ENCODE data around the gene GLCCI1.

The GLCCI1 gene

DNA sequence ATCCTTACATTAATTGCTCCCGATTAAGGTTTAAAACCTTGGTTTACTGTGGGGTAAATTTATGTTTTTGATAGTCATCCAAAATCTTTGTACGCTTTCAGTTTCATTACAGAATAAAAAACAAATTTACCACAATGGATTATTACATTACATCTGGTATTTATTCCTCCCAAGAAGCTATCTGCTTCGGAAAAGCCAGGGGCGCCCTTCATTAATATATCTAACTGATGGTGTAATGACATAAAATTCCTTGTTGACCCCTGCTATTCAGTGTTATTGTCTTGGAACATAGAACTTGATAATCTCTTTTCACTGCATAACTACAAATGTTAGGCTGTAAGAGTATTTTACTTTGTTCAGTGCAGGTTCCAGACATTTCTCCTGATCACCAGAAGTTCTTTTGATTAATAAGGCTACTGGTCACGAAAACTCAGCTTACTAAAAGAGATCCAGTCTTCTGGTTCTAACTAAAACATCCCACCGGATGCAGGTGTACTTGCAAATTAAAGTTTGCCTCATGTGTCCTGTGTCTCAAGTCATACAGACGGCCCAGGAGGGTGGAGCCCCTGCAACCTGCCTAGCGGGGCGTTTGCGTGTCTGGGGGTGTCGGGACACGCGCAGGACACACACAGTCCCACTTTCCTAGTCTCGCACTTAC, 581 bp upstream of the GLCCI1 start:
- Histone ChIP-seq H3K27ac (peak overlapping the region; percentile 58 to 97), H3K4me3 (peak overlapping the region; percentile 95)
- DNase-seq (ENCODE audit: low spot score) = no peak
- TF ChIP-seq, protein P1, sequence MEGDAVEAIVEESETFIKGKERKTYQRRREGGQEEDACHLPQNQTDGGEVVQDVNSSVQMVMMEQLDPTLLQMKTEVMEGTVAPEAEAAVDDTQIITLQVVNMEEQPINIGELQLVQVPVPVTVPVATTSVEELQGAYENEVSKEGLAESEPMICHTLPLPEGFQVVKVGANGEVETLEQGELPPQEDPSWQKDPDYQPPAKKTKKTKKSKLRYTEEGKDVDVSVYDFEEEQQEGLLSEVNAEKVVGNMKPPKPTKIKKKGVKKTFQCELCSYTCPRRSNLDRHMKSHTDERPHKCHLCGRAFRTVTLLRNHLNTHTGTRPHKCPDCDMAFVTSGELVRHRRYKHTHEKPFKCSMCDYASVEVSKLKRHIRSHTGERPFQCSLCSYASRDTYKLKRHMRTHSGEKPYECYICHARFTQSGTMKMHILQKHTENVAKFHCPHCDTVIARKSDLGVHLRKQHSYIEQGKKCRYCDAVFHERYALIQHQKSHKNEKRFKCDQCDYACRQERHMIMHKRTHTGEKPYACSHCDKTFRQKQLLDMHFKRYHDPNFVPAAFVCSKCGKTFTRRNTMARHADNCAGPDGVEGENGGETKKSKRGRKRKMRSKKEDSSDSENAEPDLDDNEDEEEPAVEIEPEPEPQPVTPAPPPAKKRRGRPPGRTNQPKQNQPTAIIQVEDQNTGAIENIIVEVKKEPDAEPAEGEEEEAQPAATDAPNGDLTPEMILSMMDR (IDR thresholded peaks at IDR 0.05) = no peak

DNA sequence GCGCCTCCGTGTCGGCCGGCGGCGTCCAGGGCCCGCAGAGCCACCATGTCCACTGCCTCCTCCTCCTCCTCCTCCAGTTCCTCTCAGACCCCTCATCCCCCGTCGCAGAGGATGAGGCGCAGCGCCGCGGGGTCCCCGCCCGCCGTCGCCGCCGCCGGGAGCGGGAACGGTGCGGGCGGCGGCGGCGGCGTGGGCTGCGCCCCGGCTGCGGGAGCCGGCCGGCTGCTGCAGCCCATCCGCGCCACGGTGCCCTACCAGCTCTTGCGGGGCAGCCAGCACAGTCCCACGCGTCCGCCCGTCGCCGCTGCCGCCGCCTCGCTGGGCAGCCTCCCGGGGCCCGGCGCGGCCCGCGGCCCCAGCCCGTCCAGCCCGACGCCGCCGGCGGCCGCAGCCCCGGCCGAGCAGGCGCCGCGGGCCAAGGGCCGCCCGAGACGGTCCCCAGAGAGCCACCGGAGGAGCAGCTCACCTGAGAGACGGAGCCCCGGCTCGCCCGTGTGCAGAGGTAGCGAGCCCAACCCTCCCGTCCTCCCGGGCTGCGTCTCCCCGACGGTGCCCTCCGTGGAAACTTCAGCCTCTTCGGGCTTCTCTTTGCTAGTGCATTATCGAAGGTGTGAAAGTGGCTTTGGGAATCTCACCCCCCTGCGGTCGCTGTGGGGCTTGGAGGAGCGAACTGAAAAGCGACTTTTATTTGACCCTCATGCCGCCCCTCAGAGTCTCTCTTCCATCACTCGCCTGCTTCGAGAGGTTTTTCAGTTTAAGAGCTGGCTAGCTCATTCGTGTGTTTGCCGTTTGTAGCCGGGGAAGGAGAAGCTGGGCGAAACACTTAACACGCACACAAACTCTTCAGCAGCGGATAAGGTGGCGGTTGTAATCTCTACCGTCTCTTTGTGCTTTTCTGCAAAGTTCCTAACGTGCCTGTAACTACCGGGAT, 975 bp downstream of the GLCCI1 start:
- peak overlapping the region; percentile 95 for H3K4me3 ChIP-seq
- peak overlapping the region; percentile 96 to 97 for H3K27ac ChIP-seq
- TF ChIP-seq, protein P1 (IDR thresholded peaks at IDR 0.05) = no peak
- DNase-seq (ENCODE audit: low spot score) = peak; percentile 76

DNA sequence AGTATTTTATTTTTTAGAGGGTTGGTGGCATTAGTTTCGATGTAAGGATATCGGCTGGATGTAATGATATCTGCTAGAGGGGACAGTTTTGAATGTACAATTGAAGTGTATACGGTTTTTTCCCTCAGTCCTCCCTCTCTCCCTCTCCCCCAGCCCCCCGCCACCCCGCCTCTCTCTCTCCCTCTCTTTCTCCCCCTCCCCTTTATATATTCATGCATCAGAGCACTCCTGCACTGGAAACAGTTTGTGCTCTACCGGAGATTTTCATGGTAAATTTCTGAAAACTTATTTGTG, 1.6 kb downstream of the GLCCI1 start:
- peak overlapping the region; percentile 95 for H3K4me3 ChIP-seq
- H3K27ac ChIP-seq = peak overlapping the region; percentile 50 to 97
- DNase-seq (ENCODE audit: low spot score) = no peak
- TF ChIP-seq, protein P1 (IDR thresholded peaks at IDR 0.05) = no peak

DNA sequence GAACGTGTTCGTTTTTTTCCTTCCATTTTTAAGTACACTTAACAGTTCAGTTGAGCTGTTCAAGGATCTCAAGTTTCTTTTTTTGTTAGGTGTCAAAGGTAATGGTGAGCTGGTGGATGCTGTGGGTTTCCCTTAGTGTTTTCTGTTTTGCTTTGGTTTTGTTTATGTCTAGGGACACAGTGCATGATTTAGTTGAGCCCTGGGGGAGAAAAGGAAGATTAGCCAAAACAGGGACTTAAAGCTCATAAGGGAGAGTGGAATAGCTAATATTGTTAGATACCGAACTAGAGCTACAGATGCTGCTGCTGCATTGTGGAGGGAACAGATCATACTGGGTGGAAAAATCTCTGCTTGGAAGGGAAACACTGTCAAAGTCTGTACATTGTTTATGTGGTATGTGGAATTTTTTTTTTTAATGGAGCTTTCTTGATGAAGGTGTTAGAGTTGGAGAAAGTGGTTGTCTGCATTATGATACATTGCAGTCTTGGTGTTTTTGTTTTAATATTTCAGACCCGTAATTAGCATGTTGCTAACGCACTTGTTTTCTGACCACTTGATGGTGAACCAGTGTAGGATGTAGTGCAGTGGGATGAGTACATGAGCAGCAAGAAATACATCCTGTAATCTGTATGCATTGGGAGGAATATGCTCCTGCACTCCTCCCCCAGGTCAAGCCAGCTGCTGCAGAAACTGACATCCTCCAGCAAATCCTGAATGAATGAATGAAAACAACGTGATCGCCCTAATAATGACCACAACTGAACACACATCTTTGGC, 2.1 kb downstream of the GLCCI1 start:
- Histone ChIP-seq H3K4me3 (peak overlapping the region; percentile 95), H3K27ac (peak overlapping the region in 1 of 2 donors; percentile 50)
- no peak for DNase-seq (ENCODE audit: low spot score)
- TF ChIP-seq, protein P1 (IDR thresholded peaks at IDR 0.05) = no peak

DNA sequence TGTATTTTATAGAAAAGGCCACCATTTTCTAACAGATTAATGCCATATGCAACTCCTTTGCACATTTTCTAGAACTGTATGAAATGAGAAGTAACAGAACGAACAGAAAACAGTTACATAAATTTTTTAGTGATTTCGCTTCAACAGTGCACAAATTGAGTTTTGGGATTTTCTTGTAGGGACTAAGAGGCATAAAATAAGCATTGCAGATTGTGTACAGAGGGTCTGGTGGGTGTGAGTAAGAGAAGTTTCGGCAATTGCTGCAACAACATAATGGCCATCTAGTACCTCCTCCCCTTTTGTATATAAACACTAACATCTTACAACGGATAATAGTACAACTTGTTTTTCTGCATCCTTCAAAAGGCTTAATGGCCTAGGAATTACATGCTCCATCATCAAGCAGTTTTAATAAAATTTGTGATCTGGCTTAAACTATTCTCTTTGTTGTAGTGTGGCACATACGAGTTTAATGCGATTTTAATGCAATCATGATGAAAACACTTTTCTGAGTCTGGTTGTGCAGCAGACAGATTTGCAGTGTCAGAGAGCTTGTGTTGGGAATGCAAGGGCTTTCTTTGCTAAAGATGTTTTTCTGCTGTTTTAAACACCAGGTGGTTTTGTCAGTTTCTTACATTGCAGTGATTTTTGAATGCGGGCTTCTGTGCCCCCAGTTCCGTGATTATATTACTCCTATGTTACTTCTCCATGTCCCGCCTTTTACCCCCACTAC, 2.9 kb downstream of the GLCCI1 start:
- Histone ChIP-seq H3K27ac (no peak overlapping the region), H3K4me3 (peak overlapping the region; percentile 95)
- no peak for DNase-seq (ENCODE audit: low spot score)
- TF ChIP-seq, protein P1 (IDR thresholded peaks at IDR 0.05) = no peak

DNA sequence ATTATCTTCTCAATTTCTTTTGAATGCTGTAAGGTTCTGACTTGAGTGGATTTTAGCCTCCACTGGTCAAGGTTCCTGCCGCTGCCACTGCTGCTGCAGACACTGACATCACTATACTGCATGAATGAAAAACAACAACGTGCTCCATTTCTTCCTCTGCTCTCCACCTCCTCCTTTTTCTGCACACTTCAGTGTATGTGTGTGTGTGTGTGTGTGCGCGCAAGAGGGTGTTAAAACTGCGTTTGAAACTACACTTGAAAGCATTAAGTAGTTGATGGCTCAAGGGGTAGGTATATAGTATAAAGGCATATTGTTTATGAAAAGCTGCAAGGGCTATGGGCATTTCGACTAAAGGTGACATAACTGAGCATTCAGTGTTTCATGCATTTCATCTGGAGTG, 3.5 kb downstream of the GLCCI1 start:
- TF ChIP-seq, protein P1 (IDR thresholded peaks at IDR 0.05) = no peak
- H3K4me3 ChIP-seq = peak overlapping the region; percentile 19
- no peak overlapping the region for H3K27ac ChIP-seq
- no peak for DNase-seq (ENCODE audit: low spot score)

All from coronary artery (tissue), 2 donors.